ENCODE data around the gene SP140. TPM values are rescaled to one million over a fixed set of nuclear protein-coding genes. Genes with fewer than 3 reads are reported as not detected.
"Not testable (repeated sequence)": the region's sequence is repeated elsewhere in the genome, so short reads cannot be mapped to it uniquely, and the experiment has no call there.

The SP140 gene
- total and polyA plus RNA-seq, 4 donors, result 0.99 to 1.6 (median 1.3) TPM

GRCh38 chr2:230330725-230331124, 105.2 kb downstream of the SP140 start:
- H3K4me1 ChIP-seq (ENCODE audit: control insufficient read depth, insufficient read depth, low read length), result no peaks in the 10 kb centered on the region
- 98% methylated on average over 5 of the region's 7 CpGs for WGBS (ENCODE audit: insufficient coverage)

GRCh38 chr2:230335461-230335863, 109.9 kb downstream of the SP140 start:
- Histone ChIP-seq H3K4me1 (ENCODE audit: control insufficient read depth, insufficient read depth, low read length) (no peaks in the 10 kb centered on the region), H3K27ac (ENCODE audit: low read depth, low read length) (no peak overlapping the region), H3K9me3 (ENCODE audit: control insufficient read depth, insufficient read depth, low read length) (no peaks in the 10 kb centered on the region), H3K27me3 (ENCODE audit: control insufficient read depth, insufficient read depth, low read length) (no peaks in the 10 kb centered on the region), H3K4me3 (ENCODE audit: low read depth, low read length) (no peak overlapping the region), H3K36me3 (ENCODE audit: control insufficient read depth, insufficient read depth, low read length) (no peaks in the 10 kb centered on the region)
- WGBS (ENCODE audit: insufficient coverage), result 63% methylated on average over 3 of the region's 3 CpGs
- DNase-seq (ENCODE audit: low read depth in 4 of 6, low spot score in 6 of 6), result no peak

More at GRCh38 chr2:230330725-230331124, 105.2 kb downstream of the SP140 start:
- no peak for DNase-seq (ENCODE audit: low read depth in 4 of 6, low spot score in 6 of 6)
- Histone ChIP-seq H3K36me3 (ENCODE audit: control insufficient read depth, insufficient read depth, low read length) (no peaks in the 10 kb centered on the region), H3K27ac (ENCODE audit: low read depth, low read length) (no peak overlapping the region), H3K9me3 (ENCODE audit: control insufficient read depth, insufficient read depth, low read length) (no peaks in the 10 kb centered on the region), H3K4me3 (ENCODE audit: low read depth, low read length) (no peak overlapping the region), H3K27me3 (ENCODE audit: control insufficient read depth, insufficient read depth, low read length) (no peaks in the 10 kb centered on the region)

- WGBS (ENCODE audit: insufficient coverage), result 80% methylated on average over 1 of the region's 3 CpGs
- no peaks in the 10 kb centered on the region for H3K36me3 ChIP-seq (ENCODE audit: control insufficient read depth, insufficient read depth, low read length)
- H3K27me3 ChIP-seq (ENCODE audit: control insufficient read depth, insufficient read depth, low read length), result no peaks in the 10 kb centered on the region
- no peaks in the 10 kb centered on the region for H3K4me1 ChIP-seq (ENCODE audit: control insufficient read depth, insufficient read depth, low read length)
- no peak overlapping the region for H3K27ac ChIP-seq (ENCODE audit: low read depth, low read length)
- H3K9me3 ChIP-seq (ENCODE audit: control insufficient read depth, insufficient read depth, low read length), result no peaks in the 10 kb centered on the region
- no peak overlapping the region for H3K4me3 ChIP-seq (ENCODE audit: low read depth, low read length)
- DNase-seq (ENCODE audit: low read depth in 4 of 6, low spot score in 6 of 6), result no peak
Measured at GRCh38 chr2:230335864-230336506, 110.4 kb downstream of the SP140 start.

- H3K4me3 ChIP-seq (ENCODE audit: low read depth, low read length); H3K36me3 ChIP-seq (ENCODE audit: control insufficient read depth, insufficient read depth, low read length); H3K27ac ChIP-seq (ENCODE audit: low read depth, low read length); DNase-seq (ENCODE audit: low read depth in 4 of 6, low spot score in 6 of 6); H3K9me3 ChIP-seq (ENCODE audit: control insufficient read depth, insufficient read depth, low read length); H3K4me1 ChIP-seq (ENCODE audit: control insufficient read depth, insufficient read depth, low read length); H3K27me3 ChIP-seq (ENCODE audit: control insufficient read depth, insufficient read depth, low read length): not testable (repeated sequence)
- WGBS (ENCODE audit: insufficient coverage), result no CpG with 5 or more reads among the region's 33 CpGs
Measured at GRCh38 chr2:230341936-230342528, 116.5 kb downstream of the SP140 start.

GRCh38 chr2:230343041-230343624, 117.6 kb downstream of the SP140 start:
- no CpG with 5 or more reads among the region's 2 CpGs for WGBS (ENCODE audit: insufficient coverage)

GRCh38 chr2:230343747-230344146, 118.2 kb downstream of the SP140 start:
- DNase-seq (ENCODE audit: low read depth in 4 of 6, low spot score in 6 of 6), result no peak

More at GRCh38 chr2:230343041-230343624, 117.6 kb downstream of the SP140 start:
- not testable (repeated sequence) for H3K9me3 ChIP-seq (ENCODE audit: control insufficient read depth, insufficient read depth, low read length); DNase-seq (ENCODE audit: low read depth in 4 of 6, low spot score in 6 of 6); H3K27me3 ChIP-seq (ENCODE audit: control insufficient read depth, insufficient read depth, low read length); H3K4me3 ChIP-seq (ENCODE audit: low read depth, low read length); H3K36me3 ChIP-seq (ENCODE audit: control insufficient read depth, insufficient read depth, low read length); H3K27ac ChIP-seq (ENCODE audit: low read depth, low read length); H3K4me1 ChIP-seq (ENCODE audit: control insufficient read depth, insufficient read depth, low read length)

GRCh38 chr2:230346465-230346864, 120.9 kb downstream of the SP140 start:
- Histone ChIP-seq H3K9me3 (ENCODE audit: control insufficient read depth, insufficient read depth, low read length) (no peaks in the 10 kb centered on the region), H3K4me3 (ENCODE audit: low read depth, low read length) (no peak overlapping the region), H3K27me3 (ENCODE audit: control insufficient read depth, insufficient read depth, low read length) (no peaks in the 10 kb centered on the region), H3K4me1 (ENCODE audit: control insufficient read depth, insufficient read depth, low read length) (no peaks in the 10 kb centered on the region), H3K36me3 (ENCODE audit: control insufficient read depth, insufficient read depth, low read length) (no peaks in the 10 kb centered on the region), H3K27ac (ENCODE audit: low read depth, low read length) (no peak overlapping the region)
- WGBS (ENCODE audit: insufficient coverage), result no CpG with 5 or more reads among the region's 1 CpG
- DNase-seq (ENCODE audit: low read depth in 4 of 6, low spot score in 6 of 6), result no peak

More at GRCh38 chr2:230343747-230344146, 118.2 kb downstream of the SP140 start:
- no peaks in the 10 kb centered on the region for H3K36me3 ChIP-seq (ENCODE audit: control insufficient read depth, insufficient read depth, low read length)
- H3K27me3 ChIP-seq (ENCODE audit: control insufficient read depth, insufficient read depth, low read length), result no peaks in the 10 kb centered on the region
- WGBS (ENCODE audit: insufficient coverage), result no CpG with 5 or more reads among the region's 1 CpG
- H3K27ac ChIP-seq (ENCODE audit: low read depth, low read length), result no peak overlapping the region
- no peaks in the 10 kb centered on the region for H3K9me3 ChIP-seq (ENCODE audit: control insufficient read depth, insufficient read depth, low read length)
- no peak overlapping the region for H3K4me3 ChIP-seq (ENCODE audit: low read depth, low read length)
- no peaks in the 10 kb centered on the region for H3K4me1 ChIP-seq (ENCODE audit: control insufficient read depth, insufficient read depth, low read length)

- no peaks in the 10 kb centered on the region for H3K27me3 ChIP-seq (ENCODE audit: control insufficient read depth, insufficient read depth, low read length)
- no peaks in the 10 kb centered on the region for H3K4me1 ChIP-seq (ENCODE audit: control insufficient read depth, insufficient read depth, low read length)
- no peak for DNase-seq (ENCODE audit: low read depth in 4 of 6, low spot score in 6 of 6)
- no peak overlapping the region for H3K27ac ChIP-seq (ENCODE audit: low read depth, low read length)
- no peaks in the 10 kb centered on the region for H3K36me3 ChIP-seq (ENCODE audit: control insufficient read depth, insufficient read depth, low read length)
- H3K4me3 ChIP-seq (ENCODE audit: low read depth, low read length), result no peak overlapping the region
- H3K9me3 ChIP-seq (ENCODE audit: control insufficient read depth, insufficient read depth, low read length), result no peaks in the 10 kb centered on the region
- WGBS (ENCODE audit: insufficient coverage), result 67% methylated on average over 1 of the region's 1 CpG
Measured at GRCh38 chr2:230346921-230347533, 121.5 kb downstream of the SP140 start.

GRCh38 chr2:230347659-230348305, 122.2 kb downstream of the SP140 start:
- no peak overlapping the region for H3K27ac ChIP-seq (ENCODE audit: low read depth, low read length)
- no peaks in the 10 kb centered on the region for H3K9me3 ChIP-seq (ENCODE audit: control insufficient read depth, insufficient read depth, low read length)
- WGBS (ENCODE audit: insufficient coverage), result 95% methylated on average over 3 of the region's 6 CpGs
- DNase-seq (ENCODE audit: low read depth in 4 of 6, low spot score in 6 of 6), result no peak
- H3K27me3 ChIP-seq (ENCODE audit: control insufficient read depth, insufficient read depth, low read length), result no peaks in the 10 kb centered on the region
- H3K36me3 ChIP-seq (ENCODE audit: control insufficient read depth, insufficient read depth, low read length), result no peaks in the 10 kb centered on the region
- H3K4me3 ChIP-seq (ENCODE audit: low read depth, low read length), result no peak overlapping the region
- no peaks in the 10 kb centered on the region for H3K4me1 ChIP-seq (ENCODE audit: control insufficient read depth, insufficient read depth, low read length)
